GM12878 (cell line): ENCODE data around the gene TCF12. TPM values are rescaled to one million over a fixed set of nuclear protein-coding genes. Genes with fewer than 3 reads are reported as not detected.
"Not testable (repeated sequence)": the region's sequence is repeated elsewhere in the genome, so short reads cannot be mapped to it uniquely, and the experiment has no call there.

Experiments used
- ATAC-seq: fragments of 200-7000 bp; cut with Tn5 transposase; 3 replicates; pipeline ENCODE4 v1.9.1; 2020; ENCODE audit warnings: mild to moderate bottlenecking, moderate library complexity
- BruUV-seq: library from RNA; stranded (reverse); fragments of 400-500 nt; replicated peaks from 2 replicates; lab custom pipeline; 2021; lab: Mats Ljungman, UMichigan
- CTCF ChIA-PET: fragments of 300-600 bp; sonication (Branson Sonifier 250); formaldehyde crosslinking; extraction: SDS; loops from one replicate; lab custom pipeline; 2021; ENCODE audit warnings: inconsistent platforms; lab: Yijun Ruan, JAX
- POLR2A ChIA-PET: fragments of 350-600 bp; formaldehyde crosslinking; extraction: SDS; loops from one replicate; lab custom pipeline; 2021; ENCODE audit warnings: inconsistent platforms; lab: Charles Lee
- RAD21 ChIA-PET: fragments of 300-600 bp; sonication (Branson Sonifier 250); formaldehyde crosslinking; loops from one replicate; lab custom pipeline; 2023; ENCODE audit warnings: antibody characterized with exemption; ENCODE audit not compliant: unreplicated experiment; lab: Charles Lee
- SMC1A ChIA-PET: fragments of 300-600 bp; sonication (Branson Sonifier 250); formaldehyde crosslinking; loops from one replicate; lab custom pipeline; 2023; ENCODE audit not compliant: unreplicated experiment, uncharacterized antibody; lab: Charles Lee
- DNase-seq: peaks from one replicate; pipeline ENCODE4 v3.0.0-alpha.2; 2011; ENCODE audit warnings: low read depth, low spot score
- FAIRE-seq: peaks from 3 replicates; lab custom pipeline; 2011; peaks lifted over from hg19 to GRCh38; lab: Jason Lieb, UNC
- H2AFZ ChIP-seq: 2 replicates; pipeline ENCODE4 v1.6.0; 2011; ENCODE audit warnings: low read depth, low read length, control low read depth; ENCODE audit not compliant: control insufficient read depth
- H3K27ac ChIP-seq: 2 replicates; pipeline ENCODE4 v1.5.1; 2011; ENCODE audit warnings: control low read depth; ENCODE audit not compliant: control insufficient read depth, insufficient read depth
- H3K27me3 ChIP-seq, 2 experiments: replicated peaks in 1 of 2; 2 replicates each; pipeline versions ENCODE4 v1.6.0 to v1.6.1; 2011; ENCODE audit warnings: low read length in 1 of 2; ENCODE audit not compliant: control insufficient read depth in 2 of 2, insufficient read depth in 2 of 2
- H3K36me3 ChIP-seq, 2 experiments: 2 replicates each; pipeline ENCODE4 v1.5.1; 2011; ENCODE audit warnings: low read length in 1 of 2; ENCODE audit not compliant: control insufficient read depth in 2 of 2, insufficient read depth in 2 of 2
- H3K4me1 ChIP-seq: 2 replicates; pipeline ENCODE4 v1.6.1; 2011; ENCODE audit warnings: mild to moderate bottlenecking, low read length, moderate library complexity, mixed read lengths; ENCODE audit not compliant: control insufficient read depth, insufficient read depth
- H3K4me2 ChIP-seq: 2 replicates; pipeline ENCODE4 v1.6.0; 2011; ENCODE audit warnings: control low read depth; ENCODE audit not compliant: control insufficient read depth, insufficient read depth
- H3K4me3 ChIP-seq: fragments of 200-600 bp; sonication (generic); 2 replicates; pipeline ENCODE4 v1.5.1; 2016
- H3K79me2 ChIP-seq: 2 replicates; pipeline ENCODE4 v1.6.0; 2011; ENCODE audit warnings: low read length; ENCODE audit not compliant: control insufficient read depth, insufficient read depth
- H3K9ac ChIP-seq: 2 replicates; pipeline ENCODE4 v1.8.0; 2011; ENCODE audit warnings: low read length, control low read depth, mixed read lengths; ENCODE audit not compliant: control insufficient read depth, insufficient read depth
- H3K9me3 ChIP-seq: replicated peaks from 3 replicates; pipeline ENCODE4 v1.5.1; 2011; ENCODE audit warnings: mild to moderate bottlenecking, low read length; ENCODE audit not compliant: control insufficient read depth, insufficient read depth
- H4K20me1 ChIP-seq: 2 replicates; pipeline ENCODE4 v1.6.0; 2011; ENCODE audit not compliant: control insufficient read depth, insufficient read depth
- IKZF1 ChIP-seq: fragments of 450-650 bp; conservative IDR thresholded peaks from 2 replicates; pipeline ENCODE4 v1.6.1; 2017; ENCODE audit warnings: antibody characterized with exemption, mild to moderate bottlenecking
- RUNX3 ChIP-seq: IDR thresholded peaks from 2 replicates; pipeline ENCODE4 v1.6.1; 2012; ENCODE audit warnings: low read length, inconsistent platforms
- SREBF2 ChIP-seq: IDR thresholded peaks from 2 replicates; pipeline ENCODE4 v1.6.1; 2012; ENCODE audit warnings: mild to moderate bottlenecking, low read length
- WGBS: methylation state at CpG from one replicate; pipeline ENCODE4 v1.1.6; 2016; ENCODE audit warnings: low lambda C conversion rate; ENCODE audit not compliant: insufficient replicate concordance, insufficient coverage; ENCODE audit errors: missing lambda C conversion rate; 5-methylcytosine and 5-hydroxymethylcytosine counted together
- in situ Hi-C: fragments of 300-500 bp; cut with MboI; formaldehyde crosslinking; loops from 9 replicates; pipeline ENCODE4 v1.14.3; 2018; ENCODE audit warnings: mixed read lengths
- intact Hi-C: fragments of 100-400 bp; cut with micrococcal nuclease; formaldehyde crosslinking; loops from one replicate; pipeline ENCODE4 v1.14.2; 2022; ENCODE audit not compliant: unreplicated experiment
- polyA plus RNA-seq, 11 experiments: library from polyadenylated mRNA; depleted of rRNA in 4 of 11; unstranded in 6 of 11; stranded (reverse) in 5 of 11; fragments of >200 nt; fragmentation: Nextera tagmentation in 4 of 11; fragmentation: Illumina TruSeq in 1 of 11; extraction: Ambion mirVana in 4 of 11; extraction: Trizol in 1 of 11; gene quantifications; 1 replicate in 1 of 11; 2 replicates in 10 of 11; pipeline versions ENCODE4 v1.2.1 to v1.2.3, GENCODE V29; 2011 to 2016; ENCODE audit warnings: inconsistent platforms in 2 of 11, missing spikeins in 2 of 11, low read depth in 1 of 11
- total RNA-seq, 4 experiments: library from RNA; depleted of rRNA in 3 of 4; stranded (reverse); fragments of >200 nt in 3 of 4; fragmentation: Illumina TruSeq in 1 of 4; extraction: Trizol in 1 of 4; gene quantifications; 2 replicates each; pipeline versions ENCODE4 v1.2.1 to v1.2.3, GENCODE V29; 2013 to 2021

TCF12 gene
- total and polyA plus RNA-seq, 10 of the 15 experiments (the other 5 are each of a cell fraction or from before 2014, with no cell fraction given), result 8.2 to 70.9 (median 49.5) TPM

GRCh38 chr15:56932509-56932868 lies 14.0 kb downstream of the TCF12 start:
- H3K9me3 ChIP-seq, H3K4me2 ChIP-seq, H2AFZ ChIP-seq, DNase-seq, H3K9ac ChIP-seq, H3K4me3 ChIP-seq, H3K4me1 ChIP-seq, H3K27me3 ChIP-seq, in situ Hi-C loops, H4K20me1 ChIP-seq, BruUV-seq, ATAC-seq, CTCF ChIA-PET, H3K27ac ChIP-seq, POLR2A ChIA-PET, H3K36me3 ChIP-seq, intact Hi-C loops, FAIRE-seq: not testable (repeated sequence)
- RAD21 ChIA-PET, result interaction anchor here (0.8 kb wide), 1 partner anchor 12 kb away, joined by 3 read pairs; no protein-coding TSS in a partner anchor
- peaks cover 30% of the 10 kb centered on the region for H3K79me2 ChIP-seq
- SMC1A ChIA-PET, result interaction anchor here (1.8 kb wide), 1 partner anchor 10 kb away, joined by 8 read pairs; no protein-coding TSS in a partner anchor
- WGBS, result 99% methylated on average over 4 of the region's 4 CpGs

GRCh38 chr15:56933410-56933809 lies 15.0 kb downstream of the TCF12 start:
- in situ Hi-C loops (no loop called here), intact Hi-C loops (no loop called here)
- H3K27ac ChIP-seq, result no peak overlapping the region
- WGBS, result 100% methylated on average over 1 of the region's 1 CpG
- H3K4me3 ChIP-seq, result no peak overlapping the region
- SMC1A ChIA-PET, result interaction anchor here (1.0 to 1.8 kb wide), 2 partner anchors 9 to 31 kb away, joined by 3 to 8 read pairs; no protein-coding TSS in a partner anchor
- peaks cover 2% of the 10 kb centered on the region for H3K9me3 ChIP-seq
- H3K79me2 ChIP-seq, result peaks cover 30% of the 10 kb centered on the region
- CTCF ChIA-PET, result interaction anchor here (0.9 kb wide), 1 partner anchor 9 kb away, joined by 3 read pairs; no protein-coding TSS in a partner anchor
- H3K36me3 ChIP-seq, result peaks cover 0 to 3% of the 10 kb centered on the region in 2 experiments; a peak in 1 of 4 replicates
- POLR2A ChIA-PET, result no interaction called here
- H3K4me2 ChIP-seq, result no peak overlapping the region
- FAIRE-seq (no peak), DNase-seq (no peak), ATAC-seq (no peak)
- no peak overlapping the region for H3K9ac ChIP-seq
- RAD21 ChIA-PET, result no interaction called here
- no peak overlapping the region for H2AFZ ChIP-seq
- no peaks in the 10 kb centered on the region for H3K27me3 ChIP-seq
- TF ChIP-seq SREBF2 (no peak), RUNX3 (no peak), IKZF1 (no peak)
- peaks cover 7% of the 10 kb centered on the region; the same call in 1 of the 2 replicates for H3K4me1 ChIP-seq
- no peaks in the 10 kb centered on the region for H4K20me1 ChIP-seq
- no TSS peak for BruUV-seq
